NT2/D1 (cell line): ENCODE results near the gene PDGFC.

Experiments used
- SUZ12 ChIP-seq: IDR thresholded peaks from 2 replicates; pipeline ENCODE4 v1.6.1; 2011; ENCODE audit not compliant: insufficient read length, insufficient read depth; ENCODE audit errors: extremely low read depth
- YY1 ChIP-seq: IDR thresholded peaks from 2 replicates; pipeline ENCODE4 v1.6.1; 2011; ENCODE audit not compliant: insufficient read length, insufficient read depth
- ZNF274 ChIP-seq: IDR thresholded peaks from 2 replicates; pipeline ENCODE4 v1.6.1; 2011; ENCODE audit warnings: mild to moderate bottlenecking, low read depth, low read length

DNA sequence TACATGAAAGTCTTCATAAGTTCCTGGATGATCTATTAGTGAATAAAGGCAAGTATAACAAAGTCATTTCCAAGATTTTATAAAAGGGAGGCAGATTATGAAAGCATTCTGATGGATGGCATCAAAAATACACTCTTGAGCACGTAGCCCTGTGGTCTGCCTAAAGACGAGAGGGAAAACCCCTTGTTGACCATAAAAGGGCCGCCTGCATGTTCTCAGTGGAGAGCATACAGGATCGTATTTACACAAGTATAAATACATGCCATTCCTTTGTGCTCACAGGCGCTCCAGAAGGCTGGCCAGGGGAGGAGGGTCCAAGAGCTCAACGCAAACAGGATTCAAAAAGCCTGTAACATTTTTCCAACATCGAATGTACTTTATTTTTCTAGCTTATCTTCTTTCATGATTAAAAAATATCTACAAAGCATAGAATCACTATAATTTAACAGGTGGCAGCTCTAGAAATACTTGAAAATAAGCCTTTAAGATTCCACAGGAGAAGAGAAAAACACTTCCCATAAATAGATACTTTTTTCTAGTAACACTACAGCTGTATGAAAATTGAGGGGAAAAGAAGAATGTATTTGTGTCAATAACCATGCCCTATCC lies 29.6 kb downstream of the PDGFC start:
- no peak for TF ChIP-seq YY1
- TF ChIP-seq SUZ12, result no peak
- no peak for TF ChIP-seq ZNF274
